Astrocyte (in vitro differentiated cells and primary cell): Measurements from ENCODE around the gene RTTN.

Source experiments
- EZH2 ChIP-seq: IDR thresholded peaks from 2 replicates; pipeline ENCODE4 v1.6.1; 2012; ENCODE audit warnings: mild to moderate bottlenecking, low read length, inconsistent platforms; ENCODE audit not compliant: insufficient read depth
- TF ChIP-seq, protein P1 (sequence below): IDR thresholded peaks from 2 replicates; pipeline ENCODE4 v1.5.1; 2011; ENCODE audit warnings: low read depth, mild to moderate bottlenecking, inconsistent platforms, low read length, moderate library complexity; ENCODE audit not compliant: insufficient read depth

- TF ChIP-seq, protein P1, sequence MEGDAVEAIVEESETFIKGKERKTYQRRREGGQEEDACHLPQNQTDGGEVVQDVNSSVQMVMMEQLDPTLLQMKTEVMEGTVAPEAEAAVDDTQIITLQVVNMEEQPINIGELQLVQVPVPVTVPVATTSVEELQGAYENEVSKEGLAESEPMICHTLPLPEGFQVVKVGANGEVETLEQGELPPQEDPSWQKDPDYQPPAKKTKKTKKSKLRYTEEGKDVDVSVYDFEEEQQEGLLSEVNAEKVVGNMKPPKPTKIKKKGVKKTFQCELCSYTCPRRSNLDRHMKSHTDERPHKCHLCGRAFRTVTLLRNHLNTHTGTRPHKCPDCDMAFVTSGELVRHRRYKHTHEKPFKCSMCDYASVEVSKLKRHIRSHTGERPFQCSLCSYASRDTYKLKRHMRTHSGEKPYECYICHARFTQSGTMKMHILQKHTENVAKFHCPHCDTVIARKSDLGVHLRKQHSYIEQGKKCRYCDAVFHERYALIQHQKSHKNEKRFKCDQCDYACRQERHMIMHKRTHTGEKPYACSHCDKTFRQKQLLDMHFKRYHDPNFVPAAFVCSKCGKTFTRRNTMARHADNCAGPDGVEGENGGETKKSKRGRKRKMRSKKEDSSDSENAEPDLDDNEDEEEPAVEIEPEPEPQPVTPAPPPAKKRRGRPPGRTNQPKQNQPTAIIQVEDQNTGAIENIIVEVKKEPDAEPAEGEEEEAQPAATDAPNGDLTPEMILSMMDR = no peak
- TF ChIP-seq EZH2 = no peak
These were observed 146.6 kb downstream of the RTTN start for GRCh38 chr18:70058916-70059315.
